Neural cell (in vitro differentiated cells): ENCODE results near the gene DCPS. TPM values are rescaled to one million over a fixed set of nuclear protein-coding genes. Genes with fewer than 3 reads are reported as not detected.
A peak's percentile ranks its signal among the peaks of the same experiment; 100 is the strongest.

ENCODE experiments used
- H2AFZ ChIP-seq: fragments of 200-600, 300-800 bp; sonication (generic), shearing (Covaris generic); 2 replicates; pipeline ENCODE4 v1.6.0; 2014; ENCODE audit warnings: low read depth, mild to moderate bottlenecking, antibody characterized with exemption, low read length, moderate library complexity
- H3F3A ChIP-seq: fragments of 200-600 bp; shearing (Covaris generic); 2 replicates; pipeline ENCODE4 v1.6.1; 2016; ENCODE audit warnings: mild to moderate bottlenecking, moderate library complexity, mixed read lengths, antibody characterized with exemption, low read length; ENCODE audit not compliant: insufficient read depth, poor library complexity, severe bottlenecking
- H3K27ac ChIP-seq: fragments of 200-600, 300-800 bp; sonication (generic), shearing (Covaris generic); 2 replicates; pipeline ENCODE4 v1.5.1; 2014; ENCODE audit warnings: mild to moderate bottlenecking, low read length, moderate library complexity
- H3K27me3 ChIP-seq: fragments of 300-800, 200-600 bp; sonication (generic), shearing (Covaris generic); 2 replicates; pipeline ENCODE4 v1.6.0; 2014; ENCODE audit warnings: mild to moderate bottlenecking, low read depth, low read length, moderate library complexity; ENCODE audit not compliant: insufficient read depth
- H3K36me3 ChIP-seq: fragments of 300-800, 200-600 bp; sonication (generic), shearing (Covaris generic); 2 replicates; pipeline ENCODE4 v1.5.1; 2014; ENCODE audit warnings: mild to moderate bottlenecking, antibody characterized with exemption, low read length, moderate library complexity; ENCODE audit not compliant: insufficient read depth
- H3K4me2 ChIP-seq: fragments of 300-800, 200-600 bp; sonication (generic), shearing (Covaris generic); 2 replicates; pipeline ENCODE4 v1.6.0; 2014; ENCODE audit warnings: mild to moderate bottlenecking, low read length
- H3K4me3 ChIP-seq: fragments of 300-800, 200-600 bp; sonication (generic), shearing (Covaris generic); 2 replicates; pipeline ENCODE4 v1.5.1; 2014; ENCODE audit warnings: mild to moderate bottlenecking, low read length, moderate library complexity
- H3K79me2 ChIP-seq: fragments of 200-600 bp; shearing (Covaris generic); replicated peaks from 2 replicates; pipeline ENCODE4 v1.6.0; 2014; ENCODE audit warnings: mild to moderate bottlenecking, low read length, moderate library complexity; ENCODE audit not compliant: insufficient read depth
- H3K9ac ChIP-seq: fragments of 300-800, 200-600 bp; sonication (generic), shearing (Covaris generic); 2 replicates; pipeline ENCODE4 v1.6.1; 2016; ENCODE audit warnings: mild to moderate bottlenecking, low read length, mixed read lengths
- H3K9me2 ChIP-seq: fragments of 200-600 bp; shearing (Covaris generic); 2 replicates; pipeline ENCODE4 v1.6.1; 2016; ENCODE audit warnings: mild to moderate bottlenecking, low read length, mixed read lengths; ENCODE audit not compliant: insufficient read depth
- H3K9me3 ChIP-seq: fragments of 200-600, 300-800 bp; sonication (generic), shearing (Covaris generic); 2 replicates; pipeline ENCODE4 v1.6.1; 2016; ENCODE audit warnings: mild to moderate bottlenecking, mixed run types, low read length, moderate library complexity, mixed read lengths
- H4K20me1 ChIP-seq: fragments of 200-600 bp; shearing (Covaris generic); 2 replicates; pipeline ENCODE4 v1.6.1; 2016; ENCODE audit warnings: mild to moderate bottlenecking, mixed run types; ENCODE audit not compliant: insufficient read depth
- EP300 ChIP-seq: fragments of 450-650 bp; conservative IDR thresholded peaks from 2 replicates; pipeline ENCODE4 v1.6.1; 2014; ENCODE audit warnings: antibody characterized with exemption, mild to moderate bottlenecking, moderate library complexity; ENCODE audit not compliant: poor library complexity, severe bottlenecking
- EZH2 ChIP-seq: fragments of 200-600, 300-800 bp; shearing (Covaris generic), sonication (generic); IDR thresholded peaks from 2 replicates; pipeline ENCODE4 v1.6.1; 2014; ENCODE audit warnings: antibody characterized with exemption, low read length, borderline replicate concordance, mild to moderate bottlenecking; ENCODE audit not compliant: insufficient read depth, poor library complexity, severe bottlenecking
- MXI1 ChIP-seq: fragments of 450-650 bp; conservative IDR thresholded peaks from 2 replicates; pipeline ENCODE4 v1.6.1; 2014; ENCODE audit warnings: antibody characterized with exemption, mild to moderate bottlenecking; ENCODE audit not compliant: poor library complexity, severe bottlenecking
- POLR2AphosphoS5 ChIP-seq: IDR thresholded peaks from 2 replicates; pipeline ENCODE4 v1.6.1; 2012
- RAD21 ChIP-seq: fragments of 450-650 bp; conservative IDR thresholded peaks from 2 replicates; pipeline ENCODE4 v1.6.1; 2014; ENCODE audit warnings: antibody characterized with exemption, mild to moderate bottlenecking, moderate library complexity
- SMC3 ChIP-seq: fragments of 450-650 bp; conservative IDR thresholded peaks from 2 replicates; pipeline ENCODE4 v1.6.1; 2014; ENCODE audit warnings: antibody characterized with exemption, mild to moderate bottlenecking, moderate library complexity; ENCODE audit not compliant: poor library complexity
- TAF1 ChIP-seq: IDR thresholded peaks from 2 replicates; pipeline ENCODE4 v1.6.1; 2012; ENCODE audit warnings: low read depth
- polyA plus RNA-seq: library from polyadenylated mRNA; depleted of rRNA; stranded (reverse); fragments of >200 nt; gene quantifications from 2 replicates; pipeline ENCODE4 v1.2.3, GENCODE V29; 2014
- TF ChIP-seq, protein P1 (sequence below): IDR thresholded peaks from 2 replicates; pipeline ENCODE4 v1.6.1; 2012; ENCODE audit warnings: borderline replicate concordance
- TF ChIP-seq, protein P2 (sequence below): fragments of 450-650 bp; IDR thresholded peaks from 2 replicates; pipeline ENCODE4 v1.5.1; 2014; ENCODE audit warnings: antibody characterized with exemption, mild to moderate bottlenecking, moderate library complexity; ENCODE audit not compliant: poor library complexity, severe bottlenecking

Gene DCPS
- polyA plus RNA-seq, 1 donor from 2014 or later: 6.4 TPM

DNA sequence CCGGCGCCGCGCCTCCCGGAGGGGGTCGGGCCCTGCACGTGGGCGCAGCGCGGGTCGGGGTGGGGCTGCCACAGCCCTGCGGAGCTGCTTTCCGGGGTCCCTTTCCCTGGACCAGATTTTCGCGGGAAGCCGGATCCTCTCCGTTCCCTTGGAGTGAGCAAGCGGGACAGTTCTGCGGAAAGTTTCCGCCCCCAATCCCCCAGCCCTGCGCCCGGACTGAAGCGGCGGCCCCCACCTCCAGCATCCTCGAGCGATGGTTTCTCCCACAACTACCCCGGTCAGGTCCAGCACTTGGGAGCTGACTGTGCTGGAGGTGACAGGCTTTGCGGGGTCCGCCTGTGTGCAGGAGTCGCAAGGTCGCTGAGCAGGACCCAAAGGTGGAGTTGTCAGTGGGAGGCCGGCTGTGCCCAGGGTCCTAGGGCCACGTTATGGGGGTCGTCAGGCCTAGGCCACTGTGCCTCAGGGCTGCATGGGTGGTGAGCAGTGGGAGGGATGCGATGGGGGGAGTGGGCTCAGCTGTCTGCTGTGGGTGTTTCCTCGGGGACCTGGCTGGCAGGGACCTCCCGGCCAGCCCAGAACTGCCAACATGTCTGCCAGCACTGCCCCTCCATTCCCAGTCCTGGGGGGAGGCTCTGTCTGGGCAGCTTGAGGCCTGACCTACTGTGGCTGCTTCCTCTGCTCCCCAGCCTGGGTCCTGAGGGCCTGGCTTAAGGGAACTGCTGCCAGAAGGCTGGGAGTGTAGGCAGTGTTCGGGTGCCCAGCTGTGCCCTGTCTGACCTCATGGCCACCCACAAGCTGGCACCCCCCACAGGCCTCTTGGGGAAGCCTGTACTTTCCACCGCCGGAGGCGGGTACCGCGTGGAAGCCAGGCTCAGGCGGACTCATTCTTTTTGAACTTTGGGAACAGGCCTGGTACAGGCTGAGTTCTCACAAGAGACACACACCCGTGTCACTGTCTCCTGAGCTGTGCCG lies 52.4 kb downstream of the DCPS start:
- Histone ChIP-seq H3K36me3 (no peaks in the 10 kb centered on the region), H3K9ac (peak overlapping the region; percentile 94), H3K4me2 (peak overlapping the region; percentile 70), H3K4me3 (peak overlapping the region; percentile 94), H4K20me1 (no peaks in the 10 kb centered on the region), H3F3A (no peaks in the 10 kb centered on the region), H2AFZ (peak overlapping the region; percentile 21), H3K79me2 (peaks cover 10% of the 10 kb centered on the region), H3K9me3 (no peaks in the 10 kb centered on the region), H3K27me3 (no peaks in the 10 kb centered on the region), H3K27ac (no peak overlapping the region), H3K9me2 (no peaks in the 10 kb centered on the region)
- TF ChIP-seq MXI1 (peak; percentile 39), RAD21 (no peak), TAF1 (no peak), SMC3 (no peak)
- TF ChIP-seq, protein P1, sequence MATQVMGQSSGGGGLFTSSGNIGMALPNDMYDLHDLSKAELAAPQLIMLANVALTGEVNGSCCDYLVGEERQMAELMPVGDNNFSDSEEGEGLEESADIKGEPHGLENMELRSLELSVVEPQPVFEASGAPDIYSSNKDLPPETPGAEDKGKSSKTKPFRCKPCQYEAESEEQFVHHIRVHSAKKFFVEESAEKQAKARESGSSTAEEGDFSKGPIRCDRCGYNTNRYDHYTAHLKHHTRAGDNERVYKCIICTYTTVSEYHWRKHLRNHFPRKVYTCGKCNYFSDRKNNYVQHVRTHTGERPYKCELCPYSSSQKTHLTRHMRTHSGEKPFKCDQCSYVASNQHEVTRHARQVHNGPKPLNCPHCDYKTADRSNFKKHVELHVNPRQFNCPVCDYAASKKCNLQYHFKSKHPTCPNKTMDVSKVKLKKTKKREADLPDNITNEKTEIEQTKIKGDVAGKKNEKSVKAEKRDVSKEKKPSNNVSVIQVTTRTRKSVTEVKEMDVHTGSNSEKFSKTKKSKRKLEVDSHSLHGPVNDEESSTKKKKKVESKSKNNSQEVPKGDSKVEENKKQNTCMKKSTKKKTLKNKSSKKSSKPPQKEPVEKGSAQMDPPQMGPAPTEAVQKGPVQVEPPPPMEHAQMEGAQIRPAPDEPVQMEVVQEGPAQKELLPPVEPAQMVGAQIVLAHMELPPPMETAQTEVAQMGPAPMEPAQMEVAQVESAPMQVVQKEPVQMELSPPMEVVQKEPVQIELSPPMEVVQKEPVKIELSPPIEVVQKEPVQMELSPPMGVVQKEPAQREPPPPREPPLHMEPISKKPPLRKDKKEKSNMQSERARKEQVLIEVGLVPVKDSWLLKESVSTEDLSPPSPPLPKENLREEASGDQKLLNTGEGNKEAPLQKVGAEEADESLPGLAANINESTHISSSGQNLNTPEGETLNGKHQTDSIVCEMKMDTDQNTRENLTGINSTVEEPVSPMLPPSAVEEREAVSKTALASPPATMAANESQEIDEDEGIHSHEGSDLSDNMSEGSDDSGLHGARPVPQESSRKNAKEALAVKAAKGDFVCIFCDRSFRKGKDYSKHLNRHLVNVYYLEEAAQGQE: no peak

DNA sequence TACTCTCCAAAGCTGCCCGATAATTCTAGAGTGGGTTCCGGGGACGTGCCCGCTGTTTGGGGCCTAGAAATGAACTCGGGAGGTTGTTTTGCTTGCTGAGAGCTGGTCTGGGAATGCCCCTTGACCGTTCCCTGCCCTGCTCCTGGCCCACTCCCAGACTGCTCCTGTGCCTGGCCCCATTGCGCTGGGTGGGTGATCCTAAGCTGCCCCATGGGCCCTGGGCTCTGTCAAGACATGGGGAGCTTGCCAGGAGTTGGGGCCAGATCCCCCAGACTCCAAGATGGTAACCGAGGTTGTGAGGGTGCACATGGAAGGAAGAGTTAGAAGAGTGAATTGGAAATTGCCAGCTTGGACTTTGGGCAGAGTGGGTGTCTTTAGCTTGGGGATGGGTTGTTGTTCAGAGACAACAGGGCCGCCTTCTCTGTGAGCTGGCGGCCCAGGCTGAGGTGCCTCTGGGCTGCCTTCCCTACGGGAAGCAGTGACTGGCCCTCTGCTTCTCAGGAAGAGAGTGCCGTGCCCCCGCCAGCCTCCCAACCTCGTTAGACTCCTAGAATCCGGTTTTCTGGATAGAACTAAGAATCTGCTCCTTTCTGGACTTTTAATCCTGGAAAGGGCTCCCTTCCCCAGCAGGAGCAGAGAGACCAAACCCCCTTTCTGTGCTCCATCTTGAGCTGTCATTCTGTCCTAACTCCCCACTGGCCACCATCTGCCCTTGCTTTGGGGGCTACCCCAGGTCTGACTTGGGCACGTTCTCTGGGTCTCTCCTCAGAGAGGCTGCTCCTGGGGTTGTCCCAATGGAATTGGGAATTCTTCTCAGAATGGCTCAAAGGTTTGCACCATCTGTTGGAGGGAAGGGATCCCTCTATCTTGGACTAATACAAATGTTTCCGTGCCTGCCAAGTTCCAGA lies 53.4 kb downstream of the DCPS start:
- TF ChIP-seq SMC3 (no peak), MXI1 (no peak), EP300 (no peak), EZH2 (no peak), TAF1 (no peak), RAD21 (no peak), POLR2AphosphoS5 (no peak)
- TF ChIP-seq, protein P1: no peak
- TF ChIP-seq, protein P2, sequence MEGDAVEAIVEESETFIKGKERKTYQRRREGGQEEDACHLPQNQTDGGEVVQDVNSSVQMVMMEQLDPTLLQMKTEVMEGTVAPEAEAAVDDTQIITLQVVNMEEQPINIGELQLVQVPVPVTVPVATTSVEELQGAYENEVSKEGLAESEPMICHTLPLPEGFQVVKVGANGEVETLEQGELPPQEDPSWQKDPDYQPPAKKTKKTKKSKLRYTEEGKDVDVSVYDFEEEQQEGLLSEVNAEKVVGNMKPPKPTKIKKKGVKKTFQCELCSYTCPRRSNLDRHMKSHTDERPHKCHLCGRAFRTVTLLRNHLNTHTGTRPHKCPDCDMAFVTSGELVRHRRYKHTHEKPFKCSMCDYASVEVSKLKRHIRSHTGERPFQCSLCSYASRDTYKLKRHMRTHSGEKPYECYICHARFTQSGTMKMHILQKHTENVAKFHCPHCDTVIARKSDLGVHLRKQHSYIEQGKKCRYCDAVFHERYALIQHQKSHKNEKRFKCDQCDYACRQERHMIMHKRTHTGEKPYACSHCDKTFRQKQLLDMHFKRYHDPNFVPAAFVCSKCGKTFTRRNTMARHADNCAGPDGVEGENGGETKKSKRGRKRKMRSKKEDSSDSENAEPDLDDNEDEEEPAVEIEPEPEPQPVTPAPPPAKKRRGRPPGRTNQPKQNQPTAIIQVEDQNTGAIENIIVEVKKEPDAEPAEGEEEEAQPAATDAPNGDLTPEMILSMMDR: no peak
- Histone ChIP-seq H3K27ac (no peak overlapping the region), H3K36me3 (no peaks in the 10 kb centered on the region), H2AFZ (no peak overlapping the region), H3K9ac (no peak overlapping the region), H3K79me2 (peaks cover 10% of the 10 kb centered on the region), H3K4me2 (no peak overlapping the region), H4K20me1 (no peaks in the 10 kb centered on the region), H3K9me2 (no peaks in the 10 kb centered on the region), H3K27me3 (no peaks in the 10 kb centered on the region), H3K4me3 (peak overlapping the region; percentile 94), H3F3A (no peaks in the 10 kb centered on the region), H3K9me3 (no peaks in the 10 kb centered on the region)
